GM12878 (cell line): ENCODE results near the gene TAB2. TPM values are rescaled to one million over a fixed set of nuclear protein-coding genes. Genes with fewer than 3 reads are reported as not detected.
"Not testable (repeated sequence)": the region's sequence is repeated elsewhere in the genome, so short reads cannot be mapped to it uniquely, and the experiment has no call there.

Experiments used
- ATAC-seq: fragments of 200-7000 bp; cut with Tn5 transposase; 3 replicates; pipeline ENCODE4 v1.9.1; 2020; ENCODE audit warnings: mild to moderate bottlenecking, moderate library complexity
- BruUV-seq: library from RNA; stranded (reverse); fragments of 400-500 nt; replicated peaks from 2 replicates; lab custom pipeline; 2021; lab: Mats Ljungman, UMichigan
- CTCF ChIA-PET: fragments of 300-600 bp; sonication (Branson Sonifier 250); formaldehyde crosslinking; extraction: SDS; loops from one replicate; lab custom pipeline; 2021; ENCODE audit warnings: inconsistent platforms; lab: Yijun Ruan, JAX
- POLR2A ChIA-PET: fragments of 350-600 bp; formaldehyde crosslinking; extraction: SDS; loops from one replicate; lab custom pipeline; 2021; ENCODE audit warnings: inconsistent platforms; lab: Charles Lee
- RAD21 ChIA-PET: fragments of 300-600 bp; sonication (Branson Sonifier 250); formaldehyde crosslinking; loops from one replicate; lab custom pipeline; 2023; ENCODE audit warnings: antibody characterized with exemption; ENCODE audit not compliant: unreplicated experiment; lab: Charles Lee
- SMC1A ChIA-PET: fragments of 300-600 bp; sonication (Branson Sonifier 250); formaldehyde crosslinking; loops from one replicate; lab custom pipeline; 2023; ENCODE audit not compliant: unreplicated experiment, uncharacterized antibody; lab: Charles Lee
- DNase-seq: peaks from one replicate; pipeline ENCODE4 v3.0.0-alpha.2; 2011; ENCODE audit warnings: low read depth, low spot score
- FAIRE-seq: peaks from 3 replicates; lab custom pipeline; 2011; peaks lifted over from hg19 to GRCh38; lab: Jason Lieb, UNC
- H2AFZ ChIP-seq: 2 replicates; pipeline ENCODE4 v1.6.0; 2011; ENCODE audit warnings: low read depth, low read length, control low read depth; ENCODE audit not compliant: control insufficient read depth
- H3K27ac ChIP-seq: 2 replicates; pipeline ENCODE4 v1.5.1; 2011; ENCODE audit warnings: control low read depth; ENCODE audit not compliant: control insufficient read depth, insufficient read depth
- H3K27me3 ChIP-seq, 2 experiments: replicated peaks in 1 of 2; 2 replicates each; pipeline versions ENCODE4 v1.6.0 to v1.6.1; 2011; ENCODE audit warnings: low read length in 1 of 2; ENCODE audit not compliant: control insufficient read depth in 2 of 2, insufficient read depth in 2 of 2
- H3K36me3 ChIP-seq, 2 experiments: 2 replicates each; pipeline ENCODE4 v1.5.1; 2011; ENCODE audit warnings: low read length in 1 of 2; ENCODE audit not compliant: control insufficient read depth in 2 of 2, insufficient read depth in 2 of 2
- H3K4me1 ChIP-seq: 2 replicates; pipeline ENCODE4 v1.6.1; 2011; ENCODE audit warnings: mild to moderate bottlenecking, low read length, moderate library complexity, mixed read lengths; ENCODE audit not compliant: control insufficient read depth, insufficient read depth
- H3K4me2 ChIP-seq: 2 replicates; pipeline ENCODE4 v1.6.0; 2011; ENCODE audit warnings: control low read depth; ENCODE audit not compliant: control insufficient read depth, insufficient read depth
- H3K4me3 ChIP-seq: fragments of 200-600 bp; sonication (generic); 2 replicates; pipeline ENCODE4 v1.5.1; 2016
- H3K79me2 ChIP-seq: 2 replicates; pipeline ENCODE4 v1.6.0; 2011; ENCODE audit warnings: low read length; ENCODE audit not compliant: control insufficient read depth, insufficient read depth
- H3K9ac ChIP-seq: 2 replicates; pipeline ENCODE4 v1.8.0; 2011; ENCODE audit warnings: low read length, control low read depth, mixed read lengths; ENCODE audit not compliant: control insufficient read depth, insufficient read depth
- H3K9me3 ChIP-seq: replicated peaks from 3 replicates; pipeline ENCODE4 v1.5.1; 2011; ENCODE audit warnings: mild to moderate bottlenecking, low read length; ENCODE audit not compliant: control insufficient read depth, insufficient read depth
- H4K20me1 ChIP-seq: 2 replicates; pipeline ENCODE4 v1.6.0; 2011; ENCODE audit not compliant: control insufficient read depth, insufficient read depth
- NFIC ChIP-seq: IDR thresholded peaks from 2 replicates; pipeline ENCODE4 v1.6.1; 2012; ENCODE audit warnings: low read depth, mild to moderate bottlenecking, inconsistent platforms, low read length, moderate library complexity
- WGBS: methylation state at CpG from one replicate; pipeline ENCODE4 v1.1.6; 2016; ENCODE audit warnings: low lambda C conversion rate; ENCODE audit not compliant: insufficient replicate concordance, insufficient coverage; ENCODE audit errors: missing lambda C conversion rate; 5-methylcytosine and 5-hydroxymethylcytosine counted together
- in situ Hi-C: fragments of 300-500 bp; cut with MboI; formaldehyde crosslinking; loops from 9 replicates; pipeline ENCODE4 v1.14.3; 2018; ENCODE audit warnings: mixed read lengths
- intact Hi-C: fragments of 100-400 bp; cut with micrococcal nuclease; formaldehyde crosslinking; loops from one replicate; pipeline ENCODE4 v1.14.2; 2022; ENCODE audit not compliant: unreplicated experiment
- polyA plus RNA-seq, 11 experiments: library from polyadenylated mRNA; depleted of rRNA in 4 of 11; unstranded in 6 of 11; stranded (reverse) in 5 of 11; fragments of >200 nt; fragmentation: Nextera tagmentation in 4 of 11; fragmentation: Illumina TruSeq in 1 of 11; extraction: Ambion mirVana in 4 of 11; extraction: Trizol in 1 of 11; gene quantifications; 1 replicate in 1 of 11; 2 replicates in 10 of 11; pipeline versions ENCODE4 v1.2.1 to v1.2.3, GENCODE V29; 2011 to 2016; ENCODE audit warnings: inconsistent platforms in 2 of 11, missing spikeins in 2 of 11, low read depth in 1 of 11
- total RNA-seq, 4 experiments: library from RNA; depleted of rRNA in 3 of 4; stranded (reverse); fragments of >200 nt in 3 of 4; fragmentation: Illumina TruSeq in 1 of 4; extraction: Trizol in 1 of 4; gene quantifications; 2 replicates each; pipeline versions ENCODE4 v1.2.1 to v1.2.3, GENCODE V29; 2013 to 2021
- TF ChIP-seq, protein P1 (sequence below): IDR thresholded peaks from 2 replicates; pipeline ENCODE4 v1.6.1; 2011; ENCODE audit warnings: mild to moderate bottlenecking, low read depth, low read length, moderate library complexity; ENCODE audit not compliant: insufficient replicate concordance
- TF ChIP-seq, protein P2 (sequence below): IDR thresholded peaks from 2 replicates; pipeline ENCODE4 v1.6.1; 2011; ENCODE audit warnings: borderline replicate concordance, low read depth, mild to moderate bottlenecking, moderate library complexity, low read length; ENCODE audit not compliant: insufficient read depth, poor library complexity, severe bottlenecking
- TF ChIP-seq, protein P3 (sequence below): fragments of 450-650 bp; IDR thresholded peaks from 2 replicates; pipeline ENCODE4 v1.6.1; 2016; ENCODE audit warnings: mild to moderate bottlenecking

The TAB2 gene
- total and polyA plus RNA-seq, 10 of the 15 experiments (the other 5 are each of a cell fraction or from before 2014, with no cell fraction given): 8.9 to 66.3 (median 23.0) TPM

DNA sequence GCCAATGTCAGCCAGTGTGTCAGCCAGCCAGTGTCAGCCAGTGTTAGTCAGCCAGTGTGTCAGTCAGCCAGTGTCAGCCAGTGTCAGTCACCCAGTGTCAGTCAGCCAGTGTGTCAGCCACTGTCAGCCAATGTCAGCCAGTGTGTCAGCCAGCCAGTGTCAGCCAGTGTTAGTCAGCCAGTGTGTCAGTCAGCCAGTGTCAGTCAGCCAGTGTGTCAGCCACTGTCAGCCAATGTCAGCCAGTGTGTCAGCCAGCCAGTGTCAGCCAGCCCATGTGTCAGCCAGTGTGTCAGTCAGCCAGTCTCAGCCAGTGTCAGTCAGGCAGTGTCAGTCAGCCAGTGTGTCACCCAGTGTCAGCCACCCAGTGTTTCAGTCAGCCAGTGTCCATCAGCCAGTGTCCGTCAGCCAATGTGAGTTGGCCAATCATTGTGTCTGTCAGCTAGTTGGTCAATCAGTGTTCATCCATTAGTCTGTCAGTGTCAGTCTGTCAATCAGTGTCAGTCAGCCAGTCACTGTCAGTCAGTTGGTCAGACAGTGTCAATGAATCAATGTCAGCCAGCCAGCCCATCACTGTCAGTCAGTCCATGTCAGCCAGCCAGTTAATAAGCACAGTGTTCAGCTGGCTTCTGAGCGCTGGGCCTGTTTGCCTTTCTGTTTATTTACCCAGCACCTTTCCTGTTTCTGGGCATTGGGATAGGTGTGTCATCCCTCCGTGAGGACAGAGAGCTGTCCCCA is 127.0 kb downstream of the TAB2 start:
- DNase-seq, H4K20me1 ChIP-seq, intact Hi-C loops, H3K9ac ChIP-seq, POLR2A ChIA-PET, H3K4me1 ChIP-seq, H3K27me3 ChIP-seq, H3K9me3 ChIP-seq, H3K27ac ChIP-seq, H2AFZ ChIP-seq, BruUV-seq, H3K4me3 ChIP-seq, H3K36me3 ChIP-seq: not testable (repeated sequence)
- 35% methylated on average over 3 of the region's 3 CpGs for WGBS
- RAD21 ChIA-PET: interaction anchor here (0.9 to 1.9 kb wide), 4 partner anchors 11 to 73 kb away, joined by 3 to 6 read pairs (median 4); no protein-coding TSS in a partner anchor
- CTCF ChIA-PET: interaction anchor here (2.4 kb wide), 1 partner anchor 73 kb away, joined by 9 read pairs; no protein-coding TSS in a partner anchor
- FAIRE-seq: peak; percentile 35
- TF ChIP-seq, protein P1, sequence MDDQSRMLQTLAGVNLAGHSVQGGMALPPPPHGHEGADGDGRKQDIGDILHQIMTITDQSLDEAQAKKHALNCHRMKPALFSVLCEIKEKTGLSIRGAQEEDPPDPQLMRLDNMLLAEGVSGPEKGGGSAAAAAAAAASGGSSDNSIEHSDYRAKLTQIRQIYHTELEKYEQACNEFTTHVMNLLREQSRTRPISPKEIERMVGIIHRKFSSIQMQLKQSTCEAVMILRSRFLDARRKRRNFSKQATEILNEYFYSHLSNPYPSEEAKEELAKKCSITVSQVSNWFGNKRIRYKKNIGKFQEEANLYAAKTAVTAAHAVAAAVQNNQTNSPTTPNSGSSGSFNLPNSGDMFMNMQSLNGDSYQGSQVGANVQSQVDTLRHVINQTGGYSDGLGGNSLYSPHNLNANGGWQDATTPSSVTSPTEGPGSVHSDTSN: peak; percentile 75
- TF ChIP-seq, protein P2, sequence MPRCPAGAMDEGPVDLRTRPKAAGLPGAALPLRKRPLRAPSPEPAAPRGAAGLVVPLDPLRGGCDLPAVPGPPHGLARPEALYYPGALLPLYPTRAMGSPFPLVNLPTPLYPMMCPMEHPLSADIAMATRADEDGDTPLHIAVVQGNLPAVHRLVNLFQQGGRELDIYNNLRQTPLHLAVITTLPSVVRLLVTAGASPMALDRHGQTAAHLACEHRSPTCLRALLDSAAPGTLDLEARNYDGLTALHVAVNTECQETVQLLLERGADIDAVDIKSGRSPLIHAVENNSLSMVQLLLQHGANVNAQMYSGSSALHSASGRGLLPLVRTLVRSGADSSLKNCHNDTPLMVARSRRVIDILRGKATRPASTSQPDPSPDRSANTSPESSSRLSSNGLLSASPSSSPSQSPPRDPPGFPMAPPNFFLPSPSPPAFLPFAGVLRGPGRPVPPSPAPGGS: peak; percentile 87
- TF ChIP-seq, protein P3, sequence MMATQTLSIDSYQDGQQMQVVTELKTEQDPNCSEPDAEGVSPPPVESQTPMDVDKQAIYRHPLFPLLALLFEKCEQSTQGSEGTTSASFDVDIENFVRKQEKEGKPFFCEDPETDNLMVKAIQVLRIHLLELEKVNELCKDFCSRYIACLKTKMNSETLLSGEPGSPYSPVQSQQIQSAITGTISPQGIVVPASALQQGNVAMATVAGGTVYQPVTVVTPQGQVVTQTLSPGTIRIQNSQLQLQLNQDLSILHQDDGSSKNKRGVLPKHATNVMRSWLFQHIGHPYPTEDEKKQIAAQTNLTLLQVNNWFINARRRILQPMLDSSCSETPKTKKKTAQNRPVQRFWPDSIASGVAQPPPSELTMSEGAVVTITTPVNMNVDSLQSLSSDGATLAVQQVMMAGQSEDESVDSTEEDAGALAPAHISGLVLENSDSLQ: peak; percentile 85
- TF ChIP-seq NFIC: 0 out of 2 replicates have a peak, but pooled peaks have one; percentile 35
- TF ChIP-seq, all 136 proteins: peak for 4; not testable (repeated sequence) for 132
- not testable (repeated sequence) for H3K4me2 ChIP-seq, H3K79me2 ChIP-seq, ATAC-seq
- SMC1A ChIA-PET: interaction anchor here (1.2 to 2.6 kb wide), 4 partner anchors 11 to 74 kb away, joined by 3 to 13 read pairs (median 3); no protein-coding TSS in a partner anchor
- in situ Hi-C loops: loop anchor here (25.0 kb wide), 1 partner anchor 682 kb away; no protein-coding TSS in a partner anchor
